NOMO-1 treated with dmso at 0.1 percent for 144 hours (cell line): Measurements from ENCODE around the gene NREP.

Experiments used
- DNase-seq: peaks from one replicate; lab custom pipeline; 2025; ENCODE audit not compliant: unreplicated experiment; lab: John Stamatoyannopoulos, UW

Gene NREP

DNA sequence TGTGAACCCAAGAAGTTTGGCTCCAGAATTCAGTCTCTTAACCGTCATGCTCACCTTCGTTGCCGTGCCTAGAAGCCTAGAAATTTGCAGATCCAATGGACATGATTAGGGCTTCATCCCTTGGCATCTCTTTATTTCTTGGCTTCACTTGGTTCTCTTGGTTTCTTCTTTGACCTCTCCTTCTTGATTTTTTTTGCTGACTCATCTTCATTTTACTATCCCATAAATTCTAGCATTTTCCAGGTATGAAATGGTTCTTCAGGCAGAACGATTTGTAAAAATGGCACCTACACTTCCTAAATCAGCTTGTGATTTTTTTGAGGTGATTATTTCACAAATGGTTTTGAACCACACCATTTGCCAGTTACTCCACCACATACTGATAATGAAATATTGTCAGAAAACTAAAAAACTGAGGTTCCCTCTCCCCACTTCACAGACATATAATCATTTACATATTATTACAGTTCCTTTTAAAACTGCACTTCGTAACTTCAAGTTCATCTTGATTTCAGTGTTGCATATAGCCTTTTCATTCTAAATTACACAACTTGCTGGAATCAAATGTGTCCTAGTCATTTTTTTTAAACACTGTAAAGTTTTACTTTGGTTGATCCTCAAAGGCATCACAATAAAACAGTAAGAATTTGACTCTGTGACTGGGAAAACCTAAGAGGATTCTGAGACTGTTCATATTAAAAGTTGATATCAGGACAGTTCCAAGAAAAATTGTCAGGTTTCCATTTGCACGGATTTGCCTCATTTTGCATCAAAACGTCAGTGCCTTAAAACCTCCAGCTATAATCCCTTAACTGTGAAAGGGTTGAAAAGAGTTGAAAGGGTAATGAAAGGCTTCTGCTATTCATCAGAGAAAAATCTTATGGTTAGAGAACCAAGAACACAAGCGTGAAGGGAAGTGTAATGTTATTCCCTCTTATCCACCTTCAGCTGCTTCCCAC lies 8.9 kb upstream of the NREP start:
- no peak for DNase-seq

DNA sequence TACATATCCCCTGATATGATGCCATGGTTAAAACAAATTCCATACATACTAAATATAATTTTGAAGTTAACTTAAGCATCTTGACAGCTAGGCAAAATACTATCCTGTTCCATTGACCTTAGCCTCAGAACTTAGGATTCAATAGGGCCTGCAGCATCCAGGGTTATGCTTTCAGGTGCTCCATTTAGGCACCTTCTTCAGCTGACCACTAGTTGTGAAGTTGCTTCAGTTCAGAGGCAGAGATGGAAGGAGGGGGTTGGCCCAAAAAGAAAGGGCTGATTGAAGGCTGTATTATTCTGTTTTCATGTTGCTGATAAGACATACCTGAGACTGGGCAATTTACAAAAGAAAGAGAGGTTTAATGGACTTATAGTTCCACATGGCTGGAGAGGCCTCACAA lies 7.0 kb upstream of the NREP start:
- no peak for DNase-seq

DNA sequence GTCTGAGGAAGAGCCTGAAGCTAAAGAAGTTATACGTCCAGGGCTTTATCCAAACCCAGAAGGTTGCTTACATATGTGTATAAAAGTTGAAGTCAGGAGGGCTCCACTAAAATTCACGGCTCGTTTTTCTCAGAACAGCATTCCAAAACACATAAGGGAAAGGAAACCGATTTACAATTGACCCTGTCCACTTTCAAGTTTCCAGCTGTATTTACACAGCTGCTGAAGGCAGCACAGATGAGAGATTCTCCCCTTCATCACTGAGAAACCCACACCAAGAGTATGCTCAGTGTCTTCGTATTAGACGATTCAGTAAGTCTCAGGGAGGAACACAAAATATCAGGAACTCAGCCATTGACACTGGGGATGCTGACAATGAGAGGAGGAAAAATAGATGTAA lies 5.9 kb upstream of the NREP start:
- no peak for DNase-seq

GRCh38 chr5:111758284-111758628 lies 1.3 kb upstream of the NREP start:
- DNase-seq: no peak

GRCh38 chr5:111757355-111758283 lies 625 bp upstream of the NREP start:
- peak; percentile 80 for DNase-seq

GRCh38 chr5:111755942-111756381 lies 1.0 kb downstream of the NREP start:
- peak; percentile 18 for DNase-seq

DNA sequence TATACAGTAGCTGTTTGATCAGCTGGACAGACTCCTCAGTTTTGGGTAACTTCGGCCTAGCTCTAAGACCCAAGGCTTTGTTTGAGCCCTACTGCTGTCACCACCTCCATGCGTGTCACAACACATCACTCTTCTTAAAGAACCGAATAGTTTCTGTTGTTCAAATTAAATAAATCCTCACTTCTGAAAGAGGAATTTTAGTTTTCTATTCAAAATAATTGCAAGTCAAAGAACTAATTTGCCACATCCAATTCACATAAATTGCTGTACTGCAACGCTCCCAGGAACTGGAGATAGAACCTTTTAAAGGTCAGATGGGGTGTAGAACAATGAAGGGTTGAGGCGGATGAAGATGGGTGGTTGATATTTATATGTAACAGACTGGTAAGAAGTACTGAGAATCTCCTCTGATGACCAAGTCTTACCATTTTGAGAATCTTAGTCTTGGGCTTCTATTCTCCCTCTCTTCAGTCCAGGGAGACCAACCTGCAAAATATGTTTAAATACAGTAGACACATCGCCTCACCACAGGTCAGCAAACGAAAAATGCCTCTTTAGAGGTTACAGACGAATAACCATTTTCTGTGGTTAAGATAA lies 1.6 kb downstream of the NREP start:
- DNase-seq: no peak

DNA sequence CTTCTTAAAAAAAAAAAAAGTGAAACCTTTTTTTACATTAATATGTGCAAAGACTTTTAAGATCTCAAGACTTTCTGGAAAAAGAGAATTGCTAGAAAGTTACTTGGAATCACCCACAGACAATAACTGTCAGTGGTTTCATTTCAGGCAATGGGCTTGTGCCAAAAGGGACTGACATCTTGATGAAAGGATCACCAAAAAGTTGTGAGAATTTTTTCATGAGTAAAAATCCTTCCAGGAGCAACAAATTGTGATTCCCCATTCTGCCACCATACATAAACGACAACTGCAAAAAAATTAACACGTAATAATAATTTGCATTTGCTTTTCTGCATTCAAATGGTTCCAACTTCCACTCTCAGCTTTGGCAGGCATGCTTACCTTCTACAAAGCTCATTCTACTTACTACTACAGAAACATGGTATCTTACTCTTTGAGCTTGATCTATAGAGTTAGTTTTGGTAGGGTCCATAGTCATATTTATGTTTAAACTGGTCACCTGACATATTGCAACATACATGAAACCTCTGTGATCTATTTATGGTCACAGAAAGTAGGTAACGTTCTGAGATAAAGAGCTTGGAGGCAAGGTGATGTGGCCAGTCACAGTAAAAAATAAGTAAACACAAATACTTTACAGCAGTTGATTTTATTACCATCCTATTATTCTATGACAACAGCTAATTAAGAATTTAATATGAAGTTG lies 3.0 kb downstream of the NREP start:
- no peak for DNase-seq

DNA sequence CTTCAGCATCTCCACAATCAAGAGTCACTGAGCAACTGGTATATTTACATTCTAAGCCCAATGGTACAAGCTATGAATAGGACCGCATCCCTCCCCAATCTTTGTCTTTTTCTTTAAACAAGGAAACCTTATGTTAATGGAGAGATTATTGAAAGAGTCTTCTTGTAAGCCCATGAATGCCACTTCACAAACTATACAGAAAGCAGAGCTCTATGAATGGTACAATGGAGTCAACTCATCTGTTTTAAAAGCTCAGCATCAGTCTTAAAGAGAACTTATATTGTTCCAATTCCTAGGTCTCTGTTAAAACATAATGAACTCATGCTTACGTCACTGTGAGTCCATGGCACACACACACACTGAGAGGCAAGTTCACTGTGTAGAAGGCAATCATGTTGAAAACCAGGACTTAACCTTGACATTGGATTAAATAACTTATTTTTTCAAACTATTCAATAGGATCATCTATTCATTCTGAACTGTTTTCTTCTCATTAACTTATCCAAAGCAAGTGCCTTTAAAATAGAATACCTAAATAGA lies 4.5 kb downstream of the NREP start:
- DNase-seq: no peak

DNA sequence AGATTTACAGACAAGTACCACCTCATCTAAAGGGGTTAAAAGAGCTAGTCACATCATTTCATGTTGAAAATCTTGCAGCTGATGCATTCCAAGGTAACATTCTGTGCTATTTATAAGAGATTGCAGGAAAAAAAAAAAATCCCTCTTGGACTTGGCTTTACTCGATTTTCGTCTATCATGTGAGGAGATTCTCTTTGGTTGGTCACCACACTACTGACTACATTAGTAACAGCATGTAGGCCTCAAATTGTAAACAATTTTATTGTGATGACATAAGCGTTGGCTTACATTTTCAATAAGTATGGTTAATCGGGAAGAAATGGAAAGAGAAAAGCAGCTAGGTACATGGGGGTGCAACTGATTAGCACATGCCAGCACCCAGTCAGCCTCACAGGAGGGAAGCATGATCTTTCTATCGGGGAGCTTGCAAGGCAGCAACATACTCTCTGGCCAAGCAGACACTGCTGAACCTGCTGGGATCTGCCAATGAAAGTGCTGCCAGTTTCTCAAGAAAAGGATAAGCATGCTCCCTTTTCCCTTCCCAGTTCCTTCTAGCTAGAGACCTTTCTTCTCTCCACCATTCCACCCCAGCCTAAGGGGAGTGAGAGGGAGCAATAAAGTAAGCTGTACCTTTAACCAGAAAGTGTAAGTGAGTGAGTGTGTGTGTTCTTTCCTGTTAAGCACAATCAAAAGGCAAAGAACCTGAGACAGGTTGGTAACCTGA lies 7.5 kb downstream of the NREP start:
- DNase-seq: no peak

DNA sequence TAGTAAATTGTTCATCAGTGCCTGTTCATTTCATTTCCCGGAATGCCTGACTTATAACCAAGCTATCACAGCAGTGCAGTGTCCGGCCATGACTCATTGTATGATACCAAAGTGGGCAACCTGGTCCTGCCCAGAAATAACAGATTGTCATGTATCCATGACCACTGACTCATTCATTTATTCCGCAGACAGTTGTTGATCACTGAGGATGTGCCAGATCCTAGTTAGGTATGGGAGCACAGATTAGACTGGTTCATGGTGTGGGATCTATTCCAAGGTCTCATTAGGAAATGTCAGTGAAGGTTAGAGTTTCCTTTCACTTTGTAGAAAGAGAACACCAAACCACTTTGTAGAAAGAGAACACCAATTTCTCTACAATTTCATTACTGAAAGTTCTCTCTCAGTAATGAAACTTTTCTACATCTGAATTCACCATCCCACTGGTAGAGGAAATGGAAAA lies 8.7 kb downstream of the NREP start:
- no peak for DNase-seq

GRCh38 chr5:111747337-111747736 lies 9.7 kb downstream of the NREP start:
- DNase-seq: no peak

DNA sequence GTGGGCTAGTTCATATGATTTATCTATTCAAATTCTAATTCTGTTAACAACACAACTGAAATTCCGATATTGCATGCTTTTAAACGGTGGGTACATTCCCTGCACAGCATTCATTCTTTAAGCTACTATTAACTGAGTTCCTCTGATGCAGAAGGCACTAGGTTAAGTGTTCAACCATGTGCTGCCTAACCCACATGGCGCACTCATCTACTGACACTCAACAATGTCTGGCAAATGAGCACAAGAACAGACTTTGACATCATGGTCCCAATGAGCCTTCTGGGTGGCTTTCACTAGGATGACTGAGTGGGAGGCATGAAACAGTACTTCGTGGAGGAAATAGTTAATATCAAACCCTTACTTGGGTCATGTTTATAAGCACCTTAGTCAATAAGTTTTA lies 10.2 kb downstream of the NREP start:
- no peak for DNase-seq

GRCh38 chr5:111745075-111745739 lies 11.8 kb downstream of the NREP start:
- no peak for DNase-seq

GRCh38 chr5:111744455-111744854 lies 12.5 kb downstream of the NREP start:
- DNase-seq: no peak

- DNase-seq: no peak
These were observed 13.0 kb downstream of the NREP start for GRCh38 chr5:111743988-111744387.

DNA sequence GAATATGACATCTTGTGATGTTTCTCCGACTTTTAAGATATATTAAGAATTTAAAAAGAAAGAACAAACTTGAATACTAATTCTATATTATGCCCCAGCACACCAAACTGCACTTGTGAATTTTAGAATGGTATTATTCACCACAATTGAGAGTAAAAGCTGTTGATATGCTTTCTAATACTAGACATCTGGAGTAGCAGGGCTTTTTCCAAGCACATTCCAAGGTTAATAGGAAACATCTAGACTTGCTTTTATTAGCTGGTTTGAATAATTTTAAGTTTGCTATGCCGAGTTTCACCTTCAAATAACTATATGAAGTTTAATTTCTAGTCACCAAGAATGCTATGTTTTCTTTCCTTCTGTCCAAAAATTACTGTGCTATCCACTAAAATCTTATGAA lies 13.5 kb downstream of the NREP start:
- DNase-seq: no peak

DNA sequence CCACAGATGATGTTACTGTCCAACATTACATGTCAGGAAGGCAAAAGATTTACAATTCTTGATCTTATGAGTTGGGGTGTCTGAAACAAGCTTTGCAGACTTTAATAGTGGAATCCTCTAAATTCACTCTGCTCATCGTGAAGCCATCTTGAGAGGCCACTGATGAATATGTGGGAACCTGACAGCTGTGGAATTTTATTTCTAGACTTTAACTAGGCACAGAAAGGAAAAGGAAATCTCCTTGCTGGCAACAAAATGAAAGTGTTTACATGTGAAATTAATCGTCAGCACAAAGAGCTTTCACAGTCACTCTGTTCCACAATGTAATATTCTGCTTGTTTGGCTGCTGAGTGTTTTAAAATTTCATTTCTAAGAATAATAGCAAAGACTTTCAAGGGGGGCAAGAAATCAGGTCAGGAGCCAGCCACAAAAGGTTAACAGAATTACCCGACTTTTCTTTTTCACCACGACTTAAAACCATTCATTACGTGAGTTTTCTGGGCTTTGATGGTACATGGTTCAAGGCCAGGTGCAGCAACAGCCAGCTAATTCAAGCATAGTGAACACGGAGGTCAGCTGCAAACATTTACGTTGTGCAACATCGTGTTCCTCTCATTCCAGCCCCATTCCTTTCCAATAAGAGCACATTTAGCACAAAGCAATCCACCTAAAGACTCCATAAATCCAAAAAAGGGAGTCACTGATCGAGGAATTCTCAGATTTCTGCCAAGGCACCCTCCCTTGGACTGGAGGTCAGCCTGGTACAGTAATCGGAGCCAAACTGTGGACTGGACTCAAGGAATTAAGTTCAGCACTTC lies 14.6 kb downstream of the NREP start:
- DNase-seq: no peak
